NCI-H2171 treated with DMSO at 0.1 percent for 48 hours (cell line): ENCODE measurements around the gene SLC1A2.

ENCODE experiments used
- DNase-seq: peaks from one replicate; lab custom pipeline; 2025; lab: John Stamatoyannopoulos, UW

Gene SLC1A2

GRCh38 chr11:35419184-35419829 lies at the start of gene SLC1A2:
Gene SLC1A2, minus strand, starts transcription at chr11:35419558. Its CDS starts 592 bp downstream, at chr11:35418966.
- peak; percentile 62 for DNase-seq

- no peak for DNase-seq
Measured at GRCh38 chr11:35466058-35466457, 46.7 kb upstream of the SLC1A2 start.

GRCh38 chr11:35464308-35464707 lies 45.0 kb upstream of the SLC1A2 start:
- DNase-seq, result peak; percentile 60

DNA sequence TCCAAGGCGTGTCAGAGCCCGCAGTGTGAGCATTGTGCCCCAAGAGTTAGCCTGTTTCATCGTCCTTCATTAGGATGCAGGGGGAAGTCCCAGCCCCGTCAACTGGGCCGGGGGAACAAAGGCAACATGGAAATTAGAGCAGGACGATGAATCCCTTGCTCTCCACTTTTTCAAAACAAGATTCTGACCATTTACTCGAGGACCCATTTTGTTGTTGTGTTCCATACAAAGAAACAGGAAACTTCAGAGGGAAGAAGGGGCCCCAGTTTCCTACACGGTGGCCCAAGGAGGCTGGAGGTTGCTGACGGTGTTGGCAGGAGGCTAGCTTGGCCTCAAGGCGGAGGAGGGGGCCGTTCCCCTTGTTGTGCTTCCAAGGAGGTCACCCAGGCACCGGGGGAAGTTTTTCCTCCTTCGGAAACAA lies 44.0 kb upstream of the SLC1A2 start:
- DNase-seq, result no peak

- no peak for DNase-seq
Measured at GRCh38 chr11:35461917-35462538, 42.7 kb upstream of the SLC1A2 start.

GRCh38 chr11:35459489-35459888 lies 40.1 kb upstream of the SLC1A2 start:
- no peak for DNase-seq

- no peak for DNase-seq
Measured at GRCh38 chr11:35458846-35459245, 39.5 kb upstream of the SLC1A2 start.

DNA sequence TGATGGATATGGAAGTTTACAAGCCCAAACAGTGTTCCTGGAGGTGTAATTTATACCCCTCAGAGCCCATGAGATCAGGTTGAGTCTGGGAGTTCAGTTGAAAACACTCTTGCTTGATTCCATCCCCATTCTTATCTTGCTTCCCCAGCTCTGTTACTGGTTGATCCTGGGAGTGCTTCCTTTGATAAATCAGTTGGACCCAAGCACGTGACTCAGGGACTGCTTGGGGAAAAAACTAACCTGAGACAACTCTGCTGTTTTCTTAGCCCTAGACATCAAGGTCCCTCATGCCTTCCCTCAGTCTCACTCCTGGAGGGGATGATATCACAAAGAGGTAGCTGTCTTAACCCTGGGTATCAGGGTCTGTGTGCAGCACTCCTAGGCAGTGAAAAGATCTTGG lies 35.0 kb upstream of the SLC1A2 start:
- no peak for DNase-seq

DNA sequence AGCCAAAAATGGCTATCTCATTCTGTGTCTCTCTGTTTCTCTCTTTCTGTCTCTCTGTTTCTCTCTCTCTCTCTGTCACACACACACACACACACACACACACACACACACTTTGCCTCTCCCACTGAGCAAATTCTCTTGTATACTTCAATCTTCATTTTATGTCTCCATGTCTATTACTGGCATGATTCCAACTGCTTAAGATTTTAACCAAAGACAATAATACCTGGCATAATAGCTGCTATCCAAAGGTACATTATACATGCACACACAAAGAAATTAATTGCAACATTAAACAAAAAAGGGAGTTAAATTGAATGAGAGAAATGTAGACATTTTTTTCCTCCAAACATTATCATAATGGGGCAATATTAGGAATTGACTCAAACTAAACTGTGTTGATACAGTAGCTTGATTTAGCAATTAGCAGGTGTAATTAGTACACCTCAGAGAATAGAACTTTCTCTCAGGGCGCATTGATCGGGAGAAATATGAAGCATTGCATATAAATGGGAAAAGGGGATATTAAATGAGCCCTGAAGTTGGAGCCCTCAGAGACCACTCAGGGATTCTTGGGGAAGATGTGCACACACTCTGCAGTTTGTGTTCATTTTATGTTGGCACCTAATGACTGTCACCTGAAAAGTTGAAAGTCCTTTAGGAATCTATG lies 17.4 kb upstream of the SLC1A2 start:
- no peak for DNase-seq

DNA sequence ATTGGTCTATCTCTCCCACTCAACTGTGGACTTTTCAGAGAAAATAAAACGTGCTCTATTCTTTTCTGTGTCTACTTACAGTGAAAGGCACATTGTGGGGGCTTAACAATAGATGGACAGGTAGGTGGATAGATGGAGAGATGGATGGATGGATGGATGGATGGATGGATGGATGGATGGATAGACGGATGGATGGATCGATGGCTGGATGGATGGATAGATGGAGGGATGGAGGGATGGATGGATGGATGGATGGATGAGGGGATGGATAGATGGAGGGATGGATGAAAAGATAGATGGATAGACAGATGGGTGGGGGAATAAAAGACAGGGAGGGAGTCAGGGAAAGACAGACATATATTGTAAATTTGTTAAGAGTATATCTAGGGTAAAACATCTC lies 14.2 kb upstream of the SLC1A2 start:
- DNase-seq, result no peak

DNA sequence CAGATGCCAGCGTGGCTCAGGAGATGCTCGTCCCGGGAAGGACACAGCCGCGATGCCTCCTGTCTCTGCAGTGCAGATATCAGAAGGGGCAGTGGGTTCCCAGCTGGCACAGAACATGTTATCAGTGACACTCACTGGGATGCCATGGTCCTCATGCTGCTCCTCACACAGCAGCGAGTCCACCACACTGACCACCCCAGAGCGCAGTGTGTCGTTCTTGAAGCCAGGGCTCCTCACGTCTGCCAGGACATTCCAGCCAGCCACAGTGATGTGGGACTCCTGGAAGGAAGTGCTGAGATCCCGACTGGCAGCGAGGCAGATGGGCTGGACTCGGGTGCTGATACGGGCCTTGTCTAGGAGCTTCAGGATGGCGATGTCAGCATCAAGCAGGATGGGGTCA lies 13.1 kb upstream of the SLC1A2 start:
- no peak for DNase-seq

GRCh38 chr11:35427071-35427470 lies 7.7 kb upstream of the SLC1A2 start:
- DNase-seq, result no peak

DNA sequence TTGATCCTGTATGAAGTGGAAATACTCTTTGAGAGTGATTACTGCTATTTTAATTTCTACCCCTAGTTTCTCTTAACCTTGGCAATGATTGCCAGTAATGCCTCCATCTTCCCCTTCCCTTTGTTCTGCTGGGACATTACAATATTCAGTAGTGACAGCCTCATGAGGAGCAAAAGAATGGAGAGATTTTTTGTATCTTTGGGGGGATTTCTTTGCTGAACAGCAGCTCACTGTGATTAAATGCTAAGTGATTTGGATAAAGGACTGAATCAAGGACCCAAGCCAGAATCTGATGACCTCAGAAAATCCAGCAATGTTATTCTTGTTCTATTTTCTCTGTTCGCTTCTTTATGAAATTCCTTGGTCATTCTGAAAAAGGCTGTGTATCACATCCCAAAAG lies 7.0 kb upstream of the SLC1A2 start:
- DNase-seq, result no peak

- no peak for DNase-seq
Measured at GRCh38 chr11:35425603-35426212, 6.3 kb upstream of the SLC1A2 start.

GRCh38 chr11:35424157-35424940 lies 5.0 kb upstream of the SLC1A2 start:
- DNase-seq, result no peak

GRCh38 chr11:35420371-35420770 lies 1.0 kb upstream of the SLC1A2 start:
- DNase-seq, result no peak

DNA sequence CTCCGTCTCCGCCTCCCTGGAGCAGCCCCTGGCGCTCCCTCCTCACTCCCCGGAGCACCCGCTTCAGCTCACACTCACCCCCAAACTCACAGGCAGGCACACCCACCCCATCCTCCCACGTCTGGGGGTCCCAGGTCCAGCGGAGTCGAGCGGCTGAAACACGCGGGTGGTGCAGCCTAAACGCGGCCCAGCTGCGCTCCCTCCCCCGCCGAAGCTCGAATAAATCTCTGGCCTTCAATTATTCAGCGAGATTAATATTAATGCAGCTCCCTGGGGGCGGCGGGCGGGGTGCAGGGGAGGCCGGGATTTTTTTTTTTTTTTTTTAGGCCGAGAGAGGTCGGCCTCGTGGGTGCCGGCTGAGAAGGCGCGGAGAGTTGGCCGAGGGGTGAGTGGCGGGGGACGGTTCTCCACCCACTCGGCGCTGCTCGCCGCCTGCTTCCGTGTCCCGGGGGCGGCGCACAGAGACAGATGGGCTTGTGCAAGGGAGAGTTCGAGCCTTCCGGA lies 524 bp upstream of the SLC1A2 start:
- DNase-seq, result no peak

DNA sequence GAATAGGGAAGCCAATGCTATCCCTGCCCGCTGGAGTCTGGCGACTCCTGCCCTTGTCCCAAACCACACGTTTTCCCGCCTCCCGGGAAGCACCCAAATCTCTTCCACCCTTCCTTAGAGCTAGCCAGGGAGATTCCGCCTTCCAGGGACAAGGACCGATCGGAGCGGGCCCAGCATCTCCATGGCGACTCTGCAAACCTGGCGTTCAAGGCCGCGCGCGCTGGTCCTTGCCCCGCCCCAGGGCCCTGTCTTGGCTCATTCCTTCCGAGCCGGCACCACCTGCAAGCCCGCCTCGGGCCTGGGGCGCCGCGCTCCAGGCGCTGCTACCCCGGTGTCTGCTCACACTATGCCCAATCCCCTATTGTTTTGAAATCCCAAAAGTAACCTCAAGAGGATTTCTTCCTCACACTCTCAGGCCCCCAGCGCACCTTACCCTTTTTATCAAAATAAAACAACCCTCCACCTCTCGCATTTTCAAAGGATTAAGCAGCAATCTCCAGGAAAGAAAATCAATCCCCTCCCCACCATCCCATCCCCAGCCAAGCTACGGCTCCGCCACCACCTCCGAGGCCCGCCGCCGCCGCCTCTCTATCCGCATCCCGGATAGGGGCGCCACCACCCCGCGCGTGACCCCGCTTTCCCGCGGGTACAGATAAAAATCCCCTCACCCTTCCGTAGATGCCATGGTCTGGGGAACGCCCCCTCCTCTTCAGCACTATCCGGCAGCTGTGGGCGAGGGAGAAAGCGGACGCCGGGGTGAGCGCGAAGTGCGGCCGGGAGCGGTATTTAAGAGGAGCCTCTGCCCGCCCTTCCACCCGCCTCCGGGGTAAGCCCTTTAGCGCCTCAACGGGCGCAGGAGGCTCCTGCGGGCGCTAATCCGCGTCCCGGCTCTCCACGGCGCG lies 825 bp downstream of the SLC1A2 start:
- DNase-seq, result peak; percentile 62

DNA sequence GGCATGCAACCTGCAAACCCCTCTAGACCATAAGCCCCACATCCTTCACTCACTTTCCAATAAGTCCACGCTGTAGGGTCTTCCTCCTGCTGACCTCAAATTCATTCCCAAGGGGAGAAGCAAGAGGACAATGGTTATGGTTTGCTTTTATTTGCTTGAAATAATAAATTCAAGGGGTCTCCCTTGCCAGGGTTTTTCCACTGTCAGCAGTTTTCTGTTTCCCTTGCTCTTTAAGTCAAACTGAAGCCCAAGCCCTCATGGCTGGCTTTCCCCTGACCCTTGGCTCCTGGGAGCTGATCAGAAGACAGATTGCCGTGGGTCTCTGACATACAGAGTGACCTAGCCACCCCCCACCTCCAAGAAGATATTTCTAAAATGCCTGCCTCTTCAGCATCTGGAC lies 3.9 kb downstream of the SLC1A2 start:
- DNase-seq, result no peak

DNA sequence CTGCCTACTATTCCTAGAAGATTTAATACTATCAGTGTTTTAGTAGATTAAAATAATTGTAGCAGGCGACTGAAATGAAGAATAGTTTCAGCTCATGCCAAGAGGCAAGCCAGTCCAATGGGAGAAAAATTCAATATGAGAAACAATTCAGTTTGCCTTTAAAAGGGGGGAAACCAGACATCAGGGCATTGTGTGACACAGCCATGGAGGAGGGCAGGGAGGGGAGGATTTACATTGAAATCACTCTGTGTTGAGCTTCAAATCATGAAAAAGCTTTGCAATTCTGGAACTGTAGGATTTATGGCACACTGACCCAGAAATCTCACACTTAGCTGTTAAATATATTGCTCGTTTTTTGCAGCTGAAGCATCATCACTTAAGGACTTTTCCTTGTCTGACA lies 4.6 kb downstream of the SLC1A2 start:
- no peak for DNase-seq

DNA sequence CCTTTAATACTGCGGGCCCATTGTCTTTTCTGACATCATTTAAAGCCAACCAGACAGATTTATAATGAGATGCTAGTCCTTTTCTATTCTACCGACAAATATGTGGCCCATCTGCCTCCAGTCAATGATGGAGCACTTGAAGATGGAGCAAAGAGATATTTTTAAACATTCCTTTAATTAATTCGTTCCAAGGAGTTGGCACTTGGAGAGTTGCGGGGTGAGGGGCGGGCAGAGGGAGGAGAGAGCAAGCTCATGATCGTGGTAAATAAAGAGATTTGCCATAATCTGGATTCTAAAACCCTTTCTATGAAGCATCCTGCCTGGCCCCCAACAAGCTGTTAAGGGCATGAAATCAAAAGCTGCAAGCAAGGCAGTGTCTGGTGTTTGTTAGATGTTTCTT lies 5.0 kb downstream of the SLC1A2 start:
- DNase-seq, result no peak
